NCI-H146 (cell line): ENCODE measurements around the gene IBA57.
"Not testable (repeated sequence)": the region's sequence is repeated elsewhere in the genome, so short reads cannot be mapped to it uniquely, and the experiment has no call there.

Experiments
- DNase-seq: peaks from one replicate; lab custom pipeline; 2025; lab: John Stamatoyannopoulos, UW

IBA57 gene

GRCh38 chr1:228172591-228173527 lies 7.3 kb downstream of the IBA57 start:
- DNase-seq, result no peak

GRCh38 chr1:228173528-228174481 lies 8.2 kb downstream of the IBA57 start:
- DNase-seq, result peak; percentile 90

GRCh38 chr1:228174482-228175315 lies 9.1 kb downstream of the IBA57 start:
- DNase-seq, result peak; percentile 69

GRCh38 chr1:228175316-228176023 lies 9.9 kb downstream of the IBA57 start:
- DNase-seq, result no peak

- no peak for DNase-seq
Observed at GRCh38 chr1:228176024-228176395, 10.4 kb downstream of the IBA57 start.

- DNase-seq, result no peak
Observed at GRCh38 chr1:228176461-228177182, 11.0 kb downstream of the IBA57 start.

- DNase-seq, result no peak
Observed at GRCh38 chr1:228177183-228177475, 11.5 kb downstream of the IBA57 start.

GRCh38 chr1:228177721-228178710 lies 12.4 kb downstream of the IBA57 start:
- no peak for DNase-seq

GRCh38 chr1:228178737-228179684 lies 13.4 kb downstream of the IBA57 start:
- no peak for DNase-seq

GRCh38 chr1:228180271-228180958 lies 14.8 kb downstream of the IBA57 start:
- no peak for DNase-seq

GRCh38 chr1:228180959-228181644 lies 15.5 kb downstream of the IBA57 start:
- DNase-seq, result no peak

- no peak for DNase-seq
Observed at GRCh38 chr1:228181645-228182034, 16.0 kb downstream of the IBA57 start.

- no peak for DNase-seq
Observed at GRCh38 chr1:228182296-228183030, 16.9 kb downstream of the IBA57 start.

- no peak for DNase-seq
Observed at GRCh38 chr1:228184152-228184551, 18.5 kb downstream of the IBA57 start.

GRCh38 chr1:228185641-228185965 lies 20.0 kb downstream of the IBA57 start:
- no peak for DNase-seq

GRCh38 chr1:228188249-228188648 lies 22.6 kb downstream of the IBA57 start:
- DNase-seq, result not testable (repeated sequence)

GRCh38 chr1:228190182-228190581 lies 24.6 kb downstream of the IBA57 start:
- DNase-seq, result no peak
